CD4-positive, alpha-beta T cell treated with Interferon alpha-2 for 1 hour (primary cell): ENCODE measurements around the gene WDR19.

Source experiments
- DNase-seq, 2 donors: peaks; one replicate each; pipeline ENCODE4 v3.0.0-alpha.2; 2020 to 2022

The WDR19 gene

DNA sequence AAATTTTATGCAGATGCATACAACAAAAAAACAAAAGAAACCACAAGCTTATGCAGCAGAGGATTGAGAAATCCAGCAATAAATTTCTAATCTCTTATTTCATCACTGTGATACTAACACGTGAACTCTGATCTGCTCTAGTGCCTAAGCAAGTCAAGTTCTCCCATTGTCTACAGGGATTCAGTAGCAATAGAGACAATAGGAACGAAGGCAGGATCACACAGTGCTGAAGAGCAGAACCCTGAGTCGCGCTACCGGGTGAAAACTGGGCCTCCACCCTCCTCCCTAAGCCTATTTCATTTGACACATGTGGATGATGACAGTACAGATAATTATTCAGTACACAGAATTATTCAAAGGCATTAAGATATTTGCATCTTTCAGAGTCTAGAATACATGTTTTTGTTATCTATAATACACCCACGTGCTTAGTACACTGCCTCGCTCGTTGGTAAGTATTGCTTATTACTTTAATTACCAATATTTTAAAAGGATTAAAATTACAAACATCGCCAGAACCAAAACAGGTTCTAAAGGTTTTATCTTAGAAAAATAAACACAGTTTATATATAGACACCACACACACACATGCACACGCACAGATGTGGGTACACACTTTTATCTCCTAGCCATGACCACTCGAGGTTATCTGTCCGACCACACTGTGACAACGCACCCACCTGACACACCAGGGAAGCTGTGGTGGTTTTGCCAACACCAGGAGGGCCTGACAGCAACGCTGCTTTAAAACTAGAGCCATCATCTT, 123.8 kb downstream of the WDR19 start:
- DNase-seq, result no peak

- no peak for DNase-seq
These were observed 126.3 kb downstream of the WDR19 start for GRCh38 chr4:39308611-39309010.

GRCh38 chr4:39312816-39313215, 130.5 kb downstream of the WDR19 start:
- DNase-seq, result no peak

DNA sequence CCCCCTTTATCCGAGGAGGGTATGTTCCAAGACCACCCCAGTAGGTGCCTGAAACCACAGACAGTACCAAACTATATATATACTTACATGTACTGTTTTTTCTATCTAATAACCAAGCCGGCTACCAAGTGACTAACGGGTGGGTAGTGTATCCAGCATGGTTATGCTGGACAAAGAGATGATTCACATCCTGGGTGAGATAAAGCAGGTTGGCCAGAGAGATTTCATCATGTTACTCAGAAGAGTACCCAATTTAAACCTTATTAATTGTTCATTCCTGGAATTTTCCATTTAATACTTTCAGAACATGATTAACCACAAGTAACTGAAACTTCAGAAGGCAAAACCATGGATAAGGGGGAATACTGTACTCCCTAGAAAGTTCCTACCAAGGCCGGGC, 137.3 kb downstream of the WDR19 start:
- DNase-seq, result no peak

- no peak for DNase-seq
These were observed 138.2 kb downstream of the WDR19 start for GRCh38 chr4:39320381-39321115.

DNA sequence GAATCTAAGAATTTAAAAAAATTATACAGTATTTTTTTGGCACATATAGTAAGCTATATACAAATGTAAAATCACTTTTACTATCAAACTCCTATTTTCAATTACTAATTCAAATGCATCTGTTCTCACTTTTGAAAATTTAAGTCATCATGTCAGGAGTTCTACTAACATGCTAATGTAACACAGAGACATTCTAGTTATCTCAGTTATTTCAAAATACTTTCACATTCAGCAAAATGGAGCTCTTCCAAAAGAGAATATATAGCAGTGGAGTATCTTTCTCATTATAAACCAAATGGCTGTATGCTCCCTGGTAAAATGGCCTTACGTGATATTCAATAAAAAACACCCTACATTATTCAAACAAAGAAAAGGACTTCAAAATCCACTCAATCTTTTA, 141.5 kb downstream of the WDR19 start:
- no peak for DNase-seq

- DNase-seq, result no peak
These were observed 142.1 kb downstream of the WDR19 start for GRCh38 chr4:39324446-39324845.

- DNase-seq, result no peak
These were observed 142.7 kb downstream of the WDR19 start for GRCh38 chr4:39324897-39325613.

DNA sequence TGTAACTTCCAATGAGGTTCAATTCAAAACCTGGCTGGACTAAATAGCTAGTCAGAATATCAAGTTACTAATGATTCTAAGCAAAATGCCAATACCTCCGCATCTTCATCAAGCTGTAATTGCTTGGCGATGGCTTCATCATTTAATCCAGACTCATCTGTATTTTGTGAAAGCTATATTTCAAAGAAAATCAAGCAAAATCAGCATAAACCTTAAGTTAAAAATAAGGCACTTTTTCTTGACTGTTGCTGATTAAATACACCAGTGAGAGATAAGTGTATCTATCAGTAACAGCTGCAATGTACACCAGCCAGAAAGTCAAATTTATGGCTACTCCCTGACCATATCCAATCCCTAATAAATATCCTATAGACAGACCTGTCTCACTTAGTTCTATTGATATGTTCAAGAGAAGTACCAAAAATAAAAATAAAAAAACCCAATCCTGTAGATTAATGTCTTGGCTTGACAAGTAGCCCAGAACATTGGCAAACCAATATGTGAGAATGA, 144.2 kb downstream of the WDR19 start:
- DNase-seq, result no peak

GRCh38 chr4:39330353-39330752, 148.0 kb downstream of the WDR19 start:
- DNase-seq, result no peak

GRCh38 chr4:39331191-39331590, 148.9 kb downstream of the WDR19 start:
- DNase-seq, result no peak
